Keratinocyte (primary cell): Measurements from ENCODE around the gene EIF1AY. TPM values are rescaled to one million over a fixed set of nuclear protein-coding genes. Genes with fewer than 3 reads are reported as not detected.
"Not testable (repeated sequence)": the region's sequence is repeated elsewhere in the genome, so short reads cannot be mapped to it uniquely, and the experiment has no call there.

Source experiments
- DNase-seq: peaks from one replicate; pipeline ENCODE4 v3.0.0-alpha.2; 2011; ENCODE audit warnings: low read depth, missing footprints, low spot score
- FAIRE-seq: peaks from 2 replicates; lab custom pipeline; 2011; peaks lifted over from hg19 to GRCh38; lab: Jason Lieb, UNC
- H2AFZ ChIP-seq: 2 replicates; pipeline ENCODE4 v1.6.0; 2012; ENCODE audit warnings: low read length, control low read depth, inconsistent platforms; ENCODE audit not compliant: control insufficient read depth
- H3K27ac ChIP-seq: 2 replicates; pipeline ENCODE4 v1.5.1; 2011; ENCODE audit warnings: low read length; ENCODE audit not compliant: control insufficient read depth, insufficient read depth
- H3K27me3 ChIP-seq: 3 replicates; pipeline ENCODE4 v1.6.0; 2011; ENCODE audit warnings: low read length; ENCODE audit not compliant: control insufficient read depth, insufficient read depth; ENCODE audit errors: extremely low read depth
- H3K36me3 ChIP-seq, 2 experiments: 2 replicates in 1 of 2; 3 replicates in 1 of 2; pipeline ENCODE4 v1.5.1; 2011; ENCODE audit warnings: low read length in 2 of 2, mild to moderate bottlenecking in 1 of 2; ENCODE audit not compliant: control insufficient read depth in 2 of 2, insufficient read depth in 2 of 2; ENCODE audit errors: extremely low read depth in 1 of 2
- H3K4me1 ChIP-seq: 3 replicates; pipeline ENCODE4 v1.5.1; 2011; ENCODE audit warnings: low read length; ENCODE audit not compliant: control insufficient read depth, insufficient read depth; ENCODE audit errors: extremely low read depth
- H3K4me2 ChIP-seq: 3 replicates; pipeline ENCODE4 v1.6.0; 2011; ENCODE audit warnings: low read depth, low read length; ENCODE audit not compliant: control insufficient read depth, insufficient read depth; ENCODE audit errors: extremely low read depth
- H3K4me3 ChIP-seq, 3 experiments: fragments of 200-600 bp in 1 of 3; sonication (generic) in 1 of 3; 2 replicates in 2 of 3; 3 replicates in 1 of 3; pipeline ENCODE4 v1.5.1; 2011 to 2016; ENCODE audit warnings: low read length in 3 of 3, mild to moderate bottlenecking in 3 of 3, control low read depth in 2 of 3, inconsistent platforms in 1 of 3, low read depth in 1 of 3, mixed read lengths in 1 of 3, mixed run types in 1 of 3, moderate library complexity in 1 of 3; ENCODE audit not compliant: control insufficient read depth in 2 of 3, insufficient read depth in 2 of 3; ENCODE audit errors: extremely low read depth in 1 of 3
- H3K79me2 ChIP-seq: 2 replicates; pipeline ENCODE4 v1.6.0; 2012; ENCODE audit warnings: low read length; ENCODE audit not compliant: control insufficient read depth, insufficient read depth
- H3K9ac ChIP-seq: 3 replicates; pipeline ENCODE4 v1.6.0; 2011; ENCODE audit warnings: low read length; ENCODE audit not compliant: control insufficient read depth, insufficient read depth; ENCODE audit errors: extremely low read depth
- H3K9me1 ChIP-seq: 3 replicates; pipeline ENCODE4 v1.6.0; 2011; ENCODE audit warnings: low read length; ENCODE audit not compliant: control insufficient read depth, insufficient read depth; ENCODE audit errors: extremely low read depth
- H3K9me3 ChIP-seq: 2 replicates; pipeline ENCODE4 v1.5.1; 2012; ENCODE audit warnings: low read depth, low read length; ENCODE audit not compliant: control insufficient read depth
- H4K20me1 ChIP-seq: 3 replicates; pipeline ENCODE4 v1.6.0; 2011; ENCODE audit warnings: low read length; ENCODE audit not compliant: control insufficient read depth, insufficient read depth; ENCODE audit errors: extremely low read depth
- CTCF ChIP-seq, 3 experiments: IDR thresholded peaks in 1 of 3; conservative IDR thresholded peaks in 1 of 3; optimal IDR thresholded peaks in 1 of 3; 2 replicates in 2 of 3; 3 replicates in 1 of 3; pipeline versions ENCODE3 to v1.5.1; 2011; ENCODE audit warnings: low read length in 3 of 3, mild to moderate bottlenecking in 3 of 3, moderate library complexity in 2 of 3, control low read depth in 1 of 3, inconsistent platforms in 1 of 3; ENCODE audit not compliant: insufficient read depth in 2 of 3; ENCODE audit errors: extremely low read depth in 1 of 3
- EZH2 ChIP-seq: IDR thresholded peaks from one replicate; pipeline ENCODE4 v1.6.1; 2012; ENCODE audit warnings: inconsistent platforms, mild to moderate bottlenecking, low read length, moderate library complexity
- dilution Hi-C: fragments of 300-500 bp; cut with MboI; formaldehyde crosslinking; loops from one replicate; pipeline ENCODE4 v1.7.0; 2020; ENCODE audit warnings: low sequenced_read_pairs; ENCODE audit not compliant: extremely low pct_ligation_motif_present
- polyA plus RNA-seq, 5 experiments: library from polyadenylated mRNA; depleted of rRNA in 3 of 5; stranded (reverse) in 3 of 5; stranded (forward) in 1 of 5; unstranded in 1 of 5; fragments of >200 nt; gene quantifications; 1 replicate in 1 of 5; 2 replicates in 3 of 5; 3 replicates in 1 of 5; pipeline versions ENCODE4 v1.2.1 to v1.2.3, GENCODE V29; 2011 to 2012; ENCODE audit warnings: missing spikeins in 2 of 5, low read depth in 1 of 5, low replicate concordance in 1 of 5

The EIF1AY gene
- polyA plus RNA-seq, 1 donor (not counting 4 experiments of a cell fraction or from before 2014, with no cell fraction given), result not detected

GRCh38 chrY:20549289-20549688, 26.3 kb upstream of the EIF1AY start:
- H3K4me2 ChIP-seq, result no peak overlapping the region
- dilution Hi-C loops, result no loop called here
- no peaks in the 10 kb centered on the region for H3K9me3 ChIP-seq
- no peak overlapping the region for H3K27ac ChIP-seq
- H3K27me3 ChIP-seq, result no peaks in the 10 kb centered on the region
- H3K9me1 ChIP-seq, result no peaks in the 10 kb centered on the region
- no peak overlapping the region for H3K4me3 ChIP-seq
- no peaks in the 10 kb centered on the region for H3K79me2 ChIP-seq
- no peaks in the 10 kb centered on the region for H4K20me1 ChIP-seq
- no peak overlapping the region for H3K9ac ChIP-seq
- DNase-seq (no peak), FAIRE-seq (no peak)
- H3K36me3 ChIP-seq, result no peaks in the 10 kb centered on the region
- no peak overlapping the region for H2AFZ ChIP-seq
- no peak for TF ChIP-seq CTCF (optimal IDR thresholded peaks at IDR 0.05 in 1 of 3, IDR thresholded peaks at IDR 0.05 in 1 of 3, conservative IDR thresholded peaks at IDR 0.05 in 1 of 3; ENCODE audit: extremely low read depth in 1 of 3, insufficient read depth in 2 of 3, low read length in 3 of 3)
- no peak for TF ChIP-seq EZH2
- H3K4me1 ChIP-seq, result no peaks in the 10 kb centered on the region

GRCh38 chrY:20551840-20552239, 23.7 kb upstream of the EIF1AY start:
- no peaks in the 10 kb centered on the region for H3K9me1 ChIP-seq
- H3K27me3 ChIP-seq, result no peaks in the 10 kb centered on the region
- no peaks in the 10 kb centered on the region for H3K4me1 ChIP-seq
- no peak for FAIRE-seq
- dilution Hi-C loops, result no loop called here
- H2AFZ ChIP-seq, result no peak overlapping the region
- H3K36me3 ChIP-seq, result no peaks in the 10 kb centered on the region
- no peak for TF ChIP-seq CTCF (optimal IDR thresholded peaks at IDR 0.05 in 1 of 3, IDR thresholded peaks at IDR 0.05 in 1 of 3, conservative IDR thresholded peaks at IDR 0.05 in 1 of 3; ENCODE audit: extremely low read depth in 1 of 3, insufficient read depth in 2 of 3, low read length in 3 of 3)
- TF ChIP-seq EZH2, result no peak
- no peak overlapping the region for H3K9ac ChIP-seq
- no peak for DNase-seq
- H3K4me3 ChIP-seq, result no peak overlapping the region
- H3K9me3 ChIP-seq, result no peaks in the 10 kb centered on the region
- no peaks in the 10 kb centered on the region for H3K79me2 ChIP-seq
- no peaks in the 10 kb centered on the region for H4K20me1 ChIP-seq
- H3K4me2 ChIP-seq, result no peak overlapping the region
- H3K27ac ChIP-seq, result no peak overlapping the region

GRCh38 chrY:20552764-20553323, 22.7 kb upstream of the EIF1AY start:
- H3K9me3 ChIP-seq, H2AFZ ChIP-seq, H3K79me2 ChIP-seq, H3K27ac ChIP-seq, DNase-seq, H3K4me1 ChIP-seq, H3K4me3 ChIP-seq, H3K27me3 ChIP-seq, H3K9me1 ChIP-seq, H3K4me2 ChIP-seq, H3K9ac ChIP-seq, H3K36me3 ChIP-seq, dilution Hi-C loops, FAIRE-seq, H4K20me1 ChIP-seq: not testable (repeated sequence)
